Cardiac septum (tissue), 1 donor: ENCODE data around the gene HIBADH. TPM values are rescaled to one million over a fixed set of nuclear protein-coding genes. Genes with fewer than 3 reads are reported as not detected.
"Not testable (repeated sequence)": the region's sequence is repeated elsewhere in the genome, so short reads cannot be mapped to it uniquely, and the experiment has no call there.

Experiments used
- DNase-seq: peaks from one replicate; pipeline ENCODE4 v3.0.0-alpha.2; 2020; ENCODE audit warnings: low spot score
- intact Hi-C: fragments of 100-400 bp; cut with DNase I; formaldehyde crosslinking; loops from one replicate; pipeline ENCODE4 v1.14.0; 2022
- total RNA-seq: library from RNA; stranded (reverse); fragmentation: NEBNext Ultra II Directional; extraction: Animal tissue kit (Norgen Biotek cat#: 25700); gene quantifications from one replicate; pipeline ENCODE4 v1.2.1, GENCODE V29; 2021
- donor health status: DM: no; HTN: no; CAD: no.

Gene HIBADH
- total RNA-seq, 1 donor from 2014 or later: 54.8 TPM

- no peak for DNase-seq
- intact Hi-C loops: no loop called here
Measured at GRCh38 chr7:27685209-27685608, 22.5 kb upstream of the HIBADH start.

DNA sequence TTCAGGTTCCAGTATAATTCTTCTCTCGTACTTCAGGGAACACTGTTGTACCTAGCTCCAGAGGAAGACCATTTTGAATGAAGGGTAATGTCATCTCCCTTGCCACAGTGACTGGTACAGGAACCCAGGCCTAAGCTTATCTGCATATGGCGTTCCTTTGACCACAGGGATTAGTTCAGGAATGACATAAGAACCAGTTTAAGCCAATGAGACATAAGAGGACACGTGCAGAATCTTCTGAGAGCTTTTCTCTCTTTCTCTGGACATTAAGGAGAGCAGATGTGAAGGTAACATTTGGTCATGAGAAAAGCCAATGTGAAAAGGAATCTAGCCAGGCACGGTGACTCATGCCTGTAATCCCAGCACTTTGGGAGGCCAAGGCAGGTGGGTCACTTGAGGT is 21.8 kb upstream of the HIBADH start:
- intact Hi-C loops: no loop called here

GRCh38 chr7:27680610-27681009 is 17.9 kb upstream of the HIBADH start:
- intact Hi-C loops: no loop called here
- DNase-seq: no peak

More for the DNA sequence above, 21.8 kb upstream of the HIBADH start:
- DNase-seq: no peak

DNA sequence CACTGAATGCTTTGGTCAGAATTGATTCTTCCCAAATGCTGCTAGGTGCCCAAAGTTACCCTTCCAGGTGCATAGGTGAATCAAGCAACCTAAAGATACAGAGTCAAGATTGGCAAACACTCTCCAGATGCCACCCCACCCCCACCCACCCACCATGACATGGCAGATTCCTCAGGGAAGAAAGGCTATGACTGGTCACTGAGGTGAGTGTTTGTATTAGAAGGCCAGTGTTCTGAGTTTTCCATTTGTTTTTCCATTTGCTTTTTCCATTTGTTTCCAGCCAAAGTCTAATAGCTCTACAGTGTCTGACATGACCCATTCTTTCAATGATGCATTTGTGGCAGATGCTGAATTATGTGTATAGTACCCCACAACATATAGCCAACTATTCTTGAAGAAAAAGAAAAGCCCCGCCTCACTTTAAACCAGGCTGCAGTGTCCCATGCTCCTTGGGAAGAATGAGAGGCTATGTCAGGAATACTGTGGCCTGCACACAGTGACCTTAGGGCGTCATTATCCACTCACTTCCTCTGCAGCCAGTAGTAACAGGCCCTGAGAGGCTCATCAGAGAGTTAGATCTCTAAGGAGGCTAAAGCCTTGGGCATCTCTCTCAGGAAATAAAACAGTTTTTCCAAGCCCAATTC is 16.1 kb upstream of the HIBADH start:
- intact Hi-C loops: no loop called here
- no peak for DNase-seq

DNA sequence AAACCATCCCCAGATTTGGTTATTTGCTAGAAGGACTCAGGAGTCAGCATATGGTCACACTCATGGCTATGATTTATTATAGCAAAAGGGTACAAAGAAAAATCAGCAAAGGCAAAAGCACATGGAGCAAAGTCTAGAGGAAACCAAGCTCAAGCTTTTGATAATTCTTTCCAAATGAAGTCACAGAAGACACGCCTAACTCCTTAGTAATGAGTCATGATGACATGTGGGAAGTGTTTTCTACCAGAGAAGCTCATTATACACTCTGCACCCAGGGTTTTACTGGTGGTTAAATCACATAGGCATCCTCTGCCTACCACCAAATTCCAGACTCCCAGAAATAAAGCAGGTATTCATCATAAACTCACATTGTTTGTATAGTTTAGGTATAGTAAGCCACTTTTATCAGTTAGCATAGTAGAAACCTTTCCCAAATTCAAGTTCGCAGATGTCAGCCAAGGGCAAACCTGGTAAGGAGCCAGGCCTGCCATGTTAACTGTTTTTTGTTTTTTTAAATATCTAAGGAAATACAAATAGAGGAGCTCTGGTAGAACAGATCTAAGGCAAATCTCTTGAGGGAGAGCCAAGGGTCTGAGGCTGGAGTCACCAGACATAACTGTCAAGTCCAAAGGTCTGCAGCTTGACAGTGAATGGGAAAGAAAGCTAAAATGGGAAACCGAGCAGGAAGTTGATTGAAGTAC is 15.4 kb upstream of the HIBADH start:
- intact Hi-C loops: no loop called here
- DNase-seq: no peak

- intact Hi-C loops: not testable (repeated sequence)
Measured at GRCh38 chr7:27674126-27674525, 11.4 kb upstream of the HIBADH start.

GRCh38 chr7:27671675-27672074 is 9.0 kb upstream of the HIBADH start:
- DNase-seq: no peak
- intact Hi-C loops: no loop called here

More at GRCh38 chr7:27674126-27674525, 11.4 kb upstream of the HIBADH start:
- DNase-seq: not testable (repeated sequence)

DNA sequence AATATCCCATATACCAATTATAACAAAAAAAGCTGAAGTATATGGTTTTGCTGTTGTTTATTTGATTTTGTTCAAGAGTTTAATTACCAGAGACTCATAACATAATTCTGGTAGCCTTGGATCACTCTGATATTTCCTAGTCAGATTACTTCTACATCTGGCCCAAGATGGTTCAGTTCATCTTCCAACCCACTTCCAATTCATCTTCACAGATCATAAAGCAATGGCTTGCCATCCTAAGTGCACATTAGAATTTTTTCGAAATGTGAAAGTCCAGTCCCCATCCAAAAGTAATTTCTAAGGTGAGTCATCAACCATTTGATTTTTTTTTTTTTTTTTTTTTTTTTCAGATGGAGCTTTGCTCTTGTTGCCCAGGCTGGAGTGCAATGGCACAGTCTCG is 8.0 kb upstream of the HIBADH start:
- DNase-seq: no peak
- intact Hi-C loops: no loop called here

- DNase-seq: no peak
- intact Hi-C loops: no loop called here
Measured at GRCh38 chr7:27670177-27670576, 7.5 kb upstream of the HIBADH start.

- DNase-seq: no peak
- intact Hi-C loops: no loop called here
Measured at GRCh38 chr7:27665531-27665930, 2.8 kb upstream of the HIBADH start.

- no peak for DNase-seq
- intact Hi-C loops: loop anchor here (1.0 kb wide), 1 partner anchor 76 kb away; the partner anchor contains the start of gene TAX1BP1
Measured at GRCh38 chr7:27663989-27664331, 1.3 kb upstream of the HIBADH start.

DNA sequence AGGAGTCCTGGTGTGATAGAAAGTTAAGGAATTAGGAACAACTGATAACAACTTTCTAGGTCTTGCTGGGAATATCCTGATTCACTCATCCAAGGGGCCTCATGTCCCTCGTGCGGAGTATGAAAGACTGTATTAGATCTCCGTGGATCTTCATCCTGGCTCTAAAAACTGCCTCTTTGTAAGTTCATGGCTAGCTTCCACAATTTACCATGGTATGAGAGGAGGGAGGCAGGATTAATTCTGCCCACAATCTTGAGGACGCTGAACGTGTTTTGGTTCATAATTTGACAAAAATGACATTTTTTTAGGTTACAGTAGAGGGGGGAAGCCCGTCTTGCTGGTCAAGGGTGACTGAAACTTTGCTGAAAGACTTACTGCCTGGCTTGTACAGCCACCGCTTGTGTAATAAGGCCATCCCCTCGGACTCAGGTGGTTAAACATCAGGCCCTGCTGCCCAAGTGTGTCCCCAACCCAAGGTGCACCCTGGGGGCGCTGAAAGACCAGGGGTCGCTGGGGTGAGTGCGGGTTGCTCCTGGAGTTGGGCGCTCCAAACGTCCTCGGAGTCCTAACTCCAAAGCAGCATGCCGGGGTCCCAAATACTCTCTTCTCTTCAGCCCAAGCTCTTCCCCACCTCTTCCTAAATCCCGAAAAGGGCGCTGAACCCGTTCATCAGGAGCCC is 733 bp downstream of the HIBADH start:
- no peak for DNase-seq
- intact Hi-C loops: no loop called here

- DNase-seq: no peak
- intact Hi-C loops: no loop called here
Measured at GRCh38 chr7:27656724-27657123, 6.0 kb downstream of the HIBADH start.

DNA sequence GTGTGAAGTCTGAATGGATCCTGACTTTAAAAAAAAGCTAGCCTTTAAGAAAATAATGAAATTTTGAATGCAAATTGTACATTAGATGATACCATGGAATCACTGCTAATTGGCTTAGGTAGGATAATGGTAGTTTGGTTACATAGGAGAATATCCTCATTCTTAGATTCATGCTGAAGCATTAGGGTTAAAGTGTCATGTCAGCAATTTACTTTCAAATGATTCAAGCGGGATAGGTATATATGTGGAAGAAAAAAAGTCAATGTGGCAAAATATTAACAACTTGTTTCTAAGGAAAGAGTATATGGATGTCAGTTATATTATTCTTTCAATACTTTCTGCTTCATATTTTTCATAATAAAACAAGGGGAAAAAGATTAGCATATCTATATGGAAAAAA is 7.5 kb downstream of the HIBADH start:
- intact Hi-C loops: no loop called here
- DNase-seq: no peak

GRCh38 chr7:27652518-27652917 is 10.2 kb downstream of the HIBADH start:
- intact Hi-C loops: no loop called here
- DNase-seq: no peak

DNA sequence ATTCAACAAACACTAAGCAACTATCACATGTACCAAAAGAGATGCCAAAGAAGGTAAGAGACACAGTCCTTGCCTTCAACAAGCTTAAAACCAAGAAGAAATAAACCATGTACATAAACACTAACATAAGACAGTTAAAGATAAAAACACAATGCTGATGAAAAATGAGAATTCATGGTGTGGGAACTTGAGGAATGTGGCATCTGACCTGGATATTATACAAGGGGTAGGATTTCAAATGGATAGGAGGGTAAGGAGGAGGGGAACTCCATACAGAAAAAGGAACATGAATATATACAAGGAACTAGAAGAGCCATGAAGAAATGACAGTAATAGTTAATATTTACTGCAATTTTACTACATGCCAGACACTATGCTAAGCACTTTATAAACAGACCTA is 11.0 kb downstream of the HIBADH start:
- intact Hi-C loops: no loop called here
- DNase-seq: no peak

- intact Hi-C loops: no loop called here
- no peak for DNase-seq
Measured at GRCh38 chr7:27650283-27650682, 12.4 kb downstream of the HIBADH start.

DNA sequence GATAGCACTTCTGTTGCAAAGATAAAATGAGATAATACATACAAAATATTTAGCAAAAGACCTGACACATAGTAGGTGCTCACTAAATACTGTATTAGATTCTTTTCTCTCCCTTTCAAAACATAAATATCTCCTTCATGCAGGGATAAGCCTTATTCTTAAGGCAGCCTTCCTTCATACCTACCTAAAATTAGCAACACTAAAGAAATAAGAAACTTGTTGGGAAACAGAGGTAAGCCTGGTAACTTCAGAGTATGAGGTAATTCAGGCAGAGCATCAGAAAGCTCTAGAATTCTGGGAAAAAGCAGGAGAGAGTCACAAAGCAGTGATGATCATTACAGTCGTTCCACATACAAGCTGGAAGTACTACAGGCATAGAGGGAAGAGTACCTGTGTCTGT is 15.2 kb downstream of the HIBADH start:
- DNase-seq: no peak
- intact Hi-C loops: no loop called here

GRCh38 chr7:27647046-27647445 is 15.6 kb downstream of the HIBADH start:
- DNase-seq: no peak
- intact Hi-C loops: no loop called here

DNA sequence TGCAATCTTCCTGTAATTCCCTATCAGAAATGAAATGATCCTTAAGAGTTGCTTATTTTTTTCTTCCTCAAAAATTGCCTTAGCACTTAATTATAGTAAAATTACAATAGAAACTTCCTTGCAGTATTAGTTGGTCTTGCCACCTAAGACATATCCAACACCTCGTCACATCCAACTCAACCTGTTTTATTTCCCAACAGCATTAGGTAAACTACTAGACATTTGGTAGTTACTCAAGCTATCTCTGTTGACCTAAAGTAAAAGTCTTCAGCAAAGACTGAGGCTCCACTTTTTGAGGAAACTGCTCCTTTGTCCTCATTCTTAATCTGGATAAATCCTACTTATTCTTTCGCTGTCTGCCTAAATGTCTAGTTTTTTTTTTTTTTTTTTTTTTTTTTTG is 20.4 kb downstream of the HIBADH start:
- intact Hi-C loops: no loop called here
- DNase-seq: no peak
